Measurements from ENCODE around the gene TCF7L2. TPM values are rescaled to one million over a fixed set of nuclear protein-coding genes. Genes with fewer than 3 reads are reported as not detected.

TCF7L2 gene
- polyA plus RNA-seq, 1 donor from 2014 or later, result 1.7 TPM

DNA sequence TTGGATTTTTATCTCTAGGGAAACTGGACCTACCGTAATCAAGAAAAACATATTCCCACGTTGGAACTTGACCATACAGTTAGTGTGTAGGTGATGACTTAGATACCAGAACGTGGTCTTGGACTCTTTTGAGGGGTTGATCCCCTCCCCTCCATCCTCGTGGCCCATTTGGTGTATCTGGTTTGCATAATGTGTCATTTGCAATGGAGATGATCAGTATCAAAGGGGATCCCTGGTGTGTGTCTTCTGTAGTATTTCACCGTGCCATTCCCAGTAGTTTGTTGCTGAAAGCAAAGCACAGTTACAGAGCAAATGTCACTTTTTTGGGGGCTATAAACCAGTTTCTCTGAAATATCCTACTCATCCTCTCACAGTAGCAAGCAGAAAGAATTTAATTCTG is 217.7 kb downstream of the TCF7L2 start:
- Histone ChIP-seq H3K36me3 (ENCODE audit: insufficient read depth, low read length) (no peaks in the 10 kb centered on the region), H3K4me3 (ENCODE audit: low read length) (no peak overlapping the region), H2AFZ (ENCODE audit: low read depth, low read length) (no peak overlapping the region), H3K79me2 (replicated peaks; ENCODE audit: insufficient read depth, low read length) (no peaks in the 10 kb centered on the region), H4K20me1 (ENCODE audit: insufficient read depth) (no peaks in the 10 kb centered on the region), H3K27ac (ENCODE audit: low read length) (no peak overlapping the region), H3K9me3 (ENCODE audit: low read length) (no peaks in the 10 kb centered on the region), H3K9ac (ENCODE audit: low read length) (no peak overlapping the region), H3F3A (ENCODE audit: insufficient read depth, low read length, poor library complexity, severe bottlenecking) (no peaks in the 10 kb centered on the region), H3K4me2 (ENCODE audit: low read length) (no peak overlapping the region), H3K9me2 (ENCODE audit: insufficient read depth, low read length) (no peaks in the 10 kb centered on the region), H3K27me3 (ENCODE audit: insufficient read depth, low read depth, low read length) (no peaks in the 10 kb centered on the region)
- no peak for TF ChIP-seq SMC3 (conservative IDR thresholded peaks at IDR 0.05; ENCODE audit: poor library complexity)
- TF ChIP-seq, protein P1, sequence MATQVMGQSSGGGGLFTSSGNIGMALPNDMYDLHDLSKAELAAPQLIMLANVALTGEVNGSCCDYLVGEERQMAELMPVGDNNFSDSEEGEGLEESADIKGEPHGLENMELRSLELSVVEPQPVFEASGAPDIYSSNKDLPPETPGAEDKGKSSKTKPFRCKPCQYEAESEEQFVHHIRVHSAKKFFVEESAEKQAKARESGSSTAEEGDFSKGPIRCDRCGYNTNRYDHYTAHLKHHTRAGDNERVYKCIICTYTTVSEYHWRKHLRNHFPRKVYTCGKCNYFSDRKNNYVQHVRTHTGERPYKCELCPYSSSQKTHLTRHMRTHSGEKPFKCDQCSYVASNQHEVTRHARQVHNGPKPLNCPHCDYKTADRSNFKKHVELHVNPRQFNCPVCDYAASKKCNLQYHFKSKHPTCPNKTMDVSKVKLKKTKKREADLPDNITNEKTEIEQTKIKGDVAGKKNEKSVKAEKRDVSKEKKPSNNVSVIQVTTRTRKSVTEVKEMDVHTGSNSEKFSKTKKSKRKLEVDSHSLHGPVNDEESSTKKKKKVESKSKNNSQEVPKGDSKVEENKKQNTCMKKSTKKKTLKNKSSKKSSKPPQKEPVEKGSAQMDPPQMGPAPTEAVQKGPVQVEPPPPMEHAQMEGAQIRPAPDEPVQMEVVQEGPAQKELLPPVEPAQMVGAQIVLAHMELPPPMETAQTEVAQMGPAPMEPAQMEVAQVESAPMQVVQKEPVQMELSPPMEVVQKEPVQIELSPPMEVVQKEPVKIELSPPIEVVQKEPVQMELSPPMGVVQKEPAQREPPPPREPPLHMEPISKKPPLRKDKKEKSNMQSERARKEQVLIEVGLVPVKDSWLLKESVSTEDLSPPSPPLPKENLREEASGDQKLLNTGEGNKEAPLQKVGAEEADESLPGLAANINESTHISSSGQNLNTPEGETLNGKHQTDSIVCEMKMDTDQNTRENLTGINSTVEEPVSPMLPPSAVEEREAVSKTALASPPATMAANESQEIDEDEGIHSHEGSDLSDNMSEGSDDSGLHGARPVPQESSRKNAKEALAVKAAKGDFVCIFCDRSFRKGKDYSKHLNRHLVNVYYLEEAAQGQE (IDR thresholded peaks at IDR 0.05; ENCODE audit: borderline replicate concordance), result no peak
- no peak for TF ChIP-seq EZH2 (IDR thresholded peaks at IDR 0.05; ENCODE audit: borderline replicate concordance, insufficient read depth, low read length, poor library complexity, severe bottlenecking)
- TF ChIP-seq, protein P2, sequence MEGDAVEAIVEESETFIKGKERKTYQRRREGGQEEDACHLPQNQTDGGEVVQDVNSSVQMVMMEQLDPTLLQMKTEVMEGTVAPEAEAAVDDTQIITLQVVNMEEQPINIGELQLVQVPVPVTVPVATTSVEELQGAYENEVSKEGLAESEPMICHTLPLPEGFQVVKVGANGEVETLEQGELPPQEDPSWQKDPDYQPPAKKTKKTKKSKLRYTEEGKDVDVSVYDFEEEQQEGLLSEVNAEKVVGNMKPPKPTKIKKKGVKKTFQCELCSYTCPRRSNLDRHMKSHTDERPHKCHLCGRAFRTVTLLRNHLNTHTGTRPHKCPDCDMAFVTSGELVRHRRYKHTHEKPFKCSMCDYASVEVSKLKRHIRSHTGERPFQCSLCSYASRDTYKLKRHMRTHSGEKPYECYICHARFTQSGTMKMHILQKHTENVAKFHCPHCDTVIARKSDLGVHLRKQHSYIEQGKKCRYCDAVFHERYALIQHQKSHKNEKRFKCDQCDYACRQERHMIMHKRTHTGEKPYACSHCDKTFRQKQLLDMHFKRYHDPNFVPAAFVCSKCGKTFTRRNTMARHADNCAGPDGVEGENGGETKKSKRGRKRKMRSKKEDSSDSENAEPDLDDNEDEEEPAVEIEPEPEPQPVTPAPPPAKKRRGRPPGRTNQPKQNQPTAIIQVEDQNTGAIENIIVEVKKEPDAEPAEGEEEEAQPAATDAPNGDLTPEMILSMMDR (IDR thresholded peaks at IDR 0.05; ENCODE audit: poor library complexity, severe bottlenecking), result no peak
- no peak for TF ChIP-seq EP300 (conservative IDR thresholded peaks at IDR 0.05; ENCODE audit: poor library complexity, severe bottlenecking)

DNA sequence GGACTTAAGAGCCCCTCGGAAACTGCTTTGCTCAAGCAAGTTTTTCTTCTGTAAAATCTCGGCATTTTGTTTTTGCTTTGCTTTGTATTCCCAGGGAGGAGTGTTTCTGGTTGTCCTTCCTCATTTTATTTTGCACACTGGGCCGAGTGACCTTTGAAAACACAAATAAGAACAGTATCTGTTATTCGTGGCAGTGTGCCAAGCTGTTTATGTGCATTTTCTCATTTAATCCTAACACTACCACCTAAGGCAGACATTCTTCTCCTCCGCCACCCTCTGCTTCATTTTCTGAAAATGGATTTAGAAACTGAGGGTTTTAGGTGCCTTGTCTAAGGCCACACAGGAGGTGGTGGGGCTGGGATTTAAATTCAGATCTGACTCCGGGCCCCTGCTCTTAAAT is 218.5 kb downstream of the TCF7L2 start:
- no peaks in the 10 kb centered on the region for H3F3A ChIP-seq (ENCODE audit: insufficient read depth, low read length, poor library complexity, severe bottlenecking)
- H3K27ac ChIP-seq (ENCODE audit: low read length), result no peak overlapping the region

More for the DNA sequence above, 218.5 kb downstream of the TCF7L2 start:
- Histone ChIP-seq H3K9ac (ENCODE audit: low read length) (no peak overlapping the region), H3K4me2 (ENCODE audit: low read length) (no peak overlapping the region), H3K9me2 (ENCODE audit: insufficient read depth, low read length) (no peaks in the 10 kb centered on the region), H4K20me1 (ENCODE audit: insufficient read depth) (no peaks in the 10 kb centered on the region), H2AFZ (ENCODE audit: low read depth, low read length) (no peak overlapping the region), H3K27me3 (ENCODE audit: insufficient read depth, low read depth, low read length) (no peaks in the 10 kb centered on the region), H3K36me3 (ENCODE audit: insufficient read depth, low read length) (no peaks in the 10 kb centered on the region), H3K4me3 (ENCODE audit: low read length) (no peak overlapping the region), H3K79me2 (replicated peaks; ENCODE audit: insufficient read depth, low read length) (no peaks in the 10 kb centered on the region), H3K9me3 (ENCODE audit: low read length) (no peaks in the 10 kb centered on the region)
- no peak for TF ChIP-seq EZH2 (IDR thresholded peaks at IDR 0.05; ENCODE audit: borderline replicate concordance, insufficient read depth, low read length, poor library complexity, severe bottlenecking)
- TF ChIP-seq, protein P1 (IDR thresholded peaks at IDR 0.05; ENCODE audit: borderline replicate concordance), result no peak
- TF ChIP-seq RAD21 (conservative IDR thresholded peaks at IDR 0.05), result no peak
- TF ChIP-seq MXI1 (conservative IDR thresholded peaks at IDR 0.05; ENCODE audit: poor library complexity, severe bottlenecking), result no peak
- no peak for TF ChIP-seq TAF1 (IDR thresholded peaks at IDR 0.05; ENCODE audit: low read depth)
- no peak for TF ChIP-seq POLR2AphosphoS5 (IDR thresholded peaks at IDR 0.05)
- TF ChIP-seq, protein P2 (IDR thresholded peaks at IDR 0.05; ENCODE audit: poor library complexity, severe bottlenecking), result no peak
- TF ChIP-seq EP300 (conservative IDR thresholded peaks at IDR 0.05; ENCODE audit: poor library complexity, severe bottlenecking), result no peak
- TF ChIP-seq SMC3 (conservative IDR thresholded peaks at IDR 0.05; ENCODE audit: poor library complexity), result no peak
